Activated CD8-positive, alpha-beta memory T cell treated with anti-CD3 and anti-CD28 coated beads, Interleukin-2, amount 50 U/mL, for 1 hour (primary cell): ENCODE results near the gene MAPK9.
A peak's percentile ranks its signal among the peaks of the same experiment; 100 is the strongest.

Source experiments
- DNase-seq: peaks from one replicate; pipeline ENCODE4 v3.0.0-alpha.2; 2020; ENCODE audit errors: extremely low read depth

The MAPK9 gene

DNA sequence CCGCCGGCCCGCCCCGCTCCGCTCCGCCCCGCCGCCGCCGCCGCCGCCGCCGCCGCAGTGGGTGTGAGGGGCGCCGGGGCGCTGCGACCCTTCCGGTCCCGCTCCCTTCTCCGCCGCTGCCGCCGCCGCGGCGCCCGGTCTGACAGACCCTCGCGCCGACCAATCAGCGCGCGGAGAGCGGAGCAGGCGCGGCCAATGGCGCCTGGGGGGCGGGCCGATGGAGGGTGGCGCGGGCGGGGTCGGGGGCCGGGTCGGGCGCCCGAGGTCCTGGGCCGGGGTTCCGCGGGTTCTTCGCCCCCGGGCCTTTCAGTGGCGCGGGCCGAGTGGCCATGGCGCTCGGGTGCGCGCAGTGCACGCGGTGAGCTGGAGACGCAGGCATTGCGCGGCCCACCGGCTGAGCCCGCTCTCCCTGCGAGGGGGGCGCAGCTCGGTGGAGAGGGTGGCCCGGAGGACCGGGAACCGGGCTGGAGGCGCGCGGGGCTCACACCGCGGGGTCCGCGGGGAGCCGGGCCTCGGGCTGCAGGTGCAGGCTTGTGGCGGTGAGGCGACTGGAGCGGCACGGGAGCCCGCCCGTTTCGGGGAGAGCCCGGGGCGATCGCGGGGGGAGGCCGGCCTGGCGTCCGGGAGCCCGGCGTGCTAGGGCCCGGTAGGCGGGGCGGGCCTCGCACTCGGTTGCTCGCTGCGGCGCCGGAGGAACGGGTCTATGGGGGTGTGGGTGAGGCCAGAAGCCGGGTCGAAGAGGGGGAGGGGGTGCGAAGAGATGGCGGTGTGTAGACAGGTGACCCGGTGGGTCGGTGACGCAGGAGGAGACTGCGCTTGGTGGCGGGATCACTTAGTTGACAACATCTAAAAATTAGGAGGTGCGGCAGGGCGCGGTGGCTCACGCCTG, at the start of gene MAPK9:
Gene MAPK9 (minus strand): TSS at position 141 of the 889 bp plus-strand sequence. CDS start 11,522 bp downstream, outside the sequence.
- peak; percentile 69 for DNase-seq

DNA sequence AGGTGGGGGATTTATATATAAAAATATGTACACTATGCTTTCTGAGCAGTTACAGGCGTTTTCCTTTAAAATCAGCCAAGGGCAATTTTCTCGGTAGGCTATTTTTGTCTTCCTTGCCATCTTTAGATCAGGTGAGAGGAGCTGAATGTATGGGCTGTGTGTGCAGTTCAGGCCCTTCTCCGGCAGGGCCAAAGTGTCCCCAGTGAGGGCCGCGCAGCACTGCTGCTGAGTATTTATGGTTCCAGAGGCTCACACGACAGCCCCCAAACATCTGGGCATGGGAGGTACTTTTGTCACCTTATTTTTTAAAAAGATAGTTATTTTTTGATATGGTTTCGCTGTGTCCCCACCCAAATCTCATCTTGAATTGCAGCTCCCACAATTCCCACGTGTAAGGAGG, 49.7 kb upstream of the MAPK9 start:
- DNase-seq: no peak

DNA sequence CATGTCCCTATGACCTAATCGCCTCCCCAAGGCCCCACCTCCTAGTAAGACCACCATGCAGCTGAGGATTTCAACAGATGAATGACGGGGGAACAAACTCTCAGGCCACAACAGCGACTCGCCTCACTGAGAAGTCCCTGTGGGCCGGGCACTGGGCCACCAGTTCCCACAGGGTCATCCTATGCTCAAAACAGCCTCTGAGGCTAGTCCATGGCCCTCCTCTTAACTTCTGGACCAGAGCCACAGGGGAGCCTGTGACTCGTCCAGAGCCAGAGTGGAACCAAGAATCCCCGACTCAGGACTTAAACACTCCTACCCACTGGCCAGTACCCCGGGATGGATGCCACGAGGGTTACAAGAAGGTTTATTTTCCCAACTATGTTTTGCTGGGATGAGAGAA, 49.0 kb upstream of the MAPK9 start:
- no peak for DNase-seq

DNA sequence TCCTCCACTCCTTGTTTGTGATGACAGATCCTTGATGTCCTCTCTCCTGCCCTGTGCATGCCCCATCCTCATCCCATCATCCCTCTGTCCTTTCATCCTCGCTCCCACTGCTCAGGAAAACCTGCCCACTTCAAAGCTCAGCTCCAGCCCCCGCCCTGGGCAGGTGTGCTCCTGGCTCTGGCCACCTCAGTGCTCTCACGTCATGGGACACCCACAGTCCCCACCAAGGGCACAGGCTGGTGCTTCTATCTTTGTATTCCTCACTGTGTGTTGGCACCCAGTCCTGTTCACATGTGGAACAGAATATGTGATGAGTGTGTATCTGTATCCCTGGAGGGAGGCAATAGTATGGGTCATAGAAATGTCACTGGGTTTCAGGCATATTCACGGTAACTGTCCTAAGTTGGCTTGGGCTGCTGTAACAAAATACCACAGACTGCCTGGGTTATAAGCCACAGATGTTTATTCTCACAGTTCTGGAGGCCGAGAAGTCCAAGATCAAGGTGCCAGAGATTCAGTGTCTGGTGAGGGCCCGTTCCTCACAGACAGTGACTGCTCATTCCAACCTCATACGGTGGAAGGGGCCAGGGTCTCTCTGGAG, 47.8 kb upstream of the MAPK9 start:
- no peak for DNase-seq

DNA sequence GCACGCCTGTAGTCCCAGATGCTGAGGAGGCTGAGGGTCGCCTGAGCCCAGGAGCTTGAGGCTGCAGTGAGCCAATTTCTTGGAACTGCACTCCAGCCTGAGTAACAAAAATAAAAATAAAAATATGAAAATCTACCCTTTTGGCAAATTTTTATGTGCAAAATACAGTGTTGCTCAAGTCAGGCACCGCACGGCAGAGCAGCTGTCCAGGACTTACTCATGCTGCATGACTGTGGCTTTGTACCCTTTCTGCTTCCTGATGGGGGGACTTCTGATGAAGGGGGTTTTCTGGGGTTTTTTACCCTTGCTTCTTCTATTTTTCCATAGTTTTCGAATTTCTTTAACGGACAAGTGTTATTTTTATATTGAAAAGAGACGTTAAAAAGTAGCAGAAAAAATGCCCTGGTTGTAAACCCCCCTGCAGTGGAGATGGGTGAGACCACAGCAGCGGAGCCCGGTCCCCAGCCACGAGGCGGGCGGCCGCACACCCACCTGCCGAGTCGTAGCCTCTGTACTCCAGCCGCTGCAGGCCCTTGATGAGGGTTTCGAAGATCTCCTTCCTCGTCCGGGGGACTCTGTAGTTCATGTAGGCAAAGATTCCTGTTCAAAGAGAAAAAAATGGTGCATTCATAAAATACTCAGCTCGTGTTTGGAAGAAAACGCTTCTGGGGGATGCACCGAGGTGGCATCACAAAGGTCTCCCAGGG, 46.3 kb upstream of the MAPK9 start:
- DNase-seq: no peak

DNA sequence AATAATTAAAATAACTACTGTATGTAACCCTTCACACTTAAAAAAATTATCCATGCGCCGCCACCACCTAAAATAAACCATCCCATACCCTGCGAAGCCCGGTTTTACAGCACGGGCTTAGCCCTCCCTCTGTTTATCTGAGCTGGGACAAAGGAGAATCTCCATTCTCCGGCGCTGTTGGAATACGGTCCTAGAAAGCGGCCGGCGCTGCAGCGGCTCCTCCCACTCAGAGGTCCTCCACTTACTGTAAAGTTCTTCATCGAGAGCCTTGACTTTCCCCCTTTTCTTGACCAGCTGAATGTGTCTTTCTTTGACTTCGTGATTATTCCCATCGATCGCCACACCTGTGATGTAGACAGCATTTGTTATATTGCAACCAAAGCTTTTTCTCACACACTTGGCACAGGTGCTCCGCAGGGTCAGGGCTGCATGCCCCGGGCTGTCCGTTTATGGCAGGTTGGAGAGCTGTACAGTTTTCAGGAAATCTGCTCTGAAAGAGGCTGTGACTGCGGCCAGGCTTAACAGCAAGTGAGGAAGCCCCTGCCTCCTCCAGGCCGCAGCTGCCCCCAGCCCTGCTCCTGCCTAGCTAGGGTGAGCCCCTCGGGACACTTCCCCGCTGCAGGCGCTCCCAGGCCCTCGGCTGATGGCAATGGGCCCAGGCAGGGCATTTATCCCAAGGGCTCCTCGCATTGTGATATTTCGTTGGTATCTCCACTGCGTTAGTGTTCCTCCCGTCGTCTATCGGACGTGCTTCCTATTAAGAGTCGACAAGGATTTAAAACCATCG, 44.5 kb upstream of the MAPK9 start:
- DNase-seq: no peak

DNA sequence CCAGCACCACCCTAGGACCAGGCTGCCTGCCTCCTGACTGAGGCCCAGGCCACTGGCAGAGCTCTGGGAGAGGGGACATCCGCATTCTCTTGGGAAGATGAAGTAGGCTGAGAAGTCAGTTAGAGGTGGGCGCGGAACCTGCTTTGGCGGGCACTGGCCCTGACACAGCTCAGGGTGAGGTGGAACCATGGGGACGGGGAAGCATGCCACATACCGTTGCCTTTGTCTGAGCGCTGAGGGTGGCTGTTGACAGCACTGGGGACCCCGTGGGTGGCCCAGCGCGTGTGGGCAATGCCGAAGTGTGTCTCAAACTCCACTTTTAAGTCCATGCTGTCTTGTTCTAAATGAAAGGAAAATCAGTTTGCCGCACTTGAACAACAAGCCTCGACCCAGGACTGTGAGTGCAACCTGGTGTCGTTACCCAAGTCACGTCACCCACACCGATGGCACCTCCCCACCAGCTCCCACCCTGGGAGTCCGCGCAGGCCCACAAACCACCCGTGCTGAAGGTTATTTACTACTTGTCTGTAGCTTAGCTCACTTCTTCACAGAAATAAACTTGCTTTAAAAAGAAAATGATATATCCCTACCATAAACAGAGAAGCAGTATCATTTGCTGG, 43.8 kb upstream of the MAPK9 start:
- no peak for DNase-seq

DNA sequence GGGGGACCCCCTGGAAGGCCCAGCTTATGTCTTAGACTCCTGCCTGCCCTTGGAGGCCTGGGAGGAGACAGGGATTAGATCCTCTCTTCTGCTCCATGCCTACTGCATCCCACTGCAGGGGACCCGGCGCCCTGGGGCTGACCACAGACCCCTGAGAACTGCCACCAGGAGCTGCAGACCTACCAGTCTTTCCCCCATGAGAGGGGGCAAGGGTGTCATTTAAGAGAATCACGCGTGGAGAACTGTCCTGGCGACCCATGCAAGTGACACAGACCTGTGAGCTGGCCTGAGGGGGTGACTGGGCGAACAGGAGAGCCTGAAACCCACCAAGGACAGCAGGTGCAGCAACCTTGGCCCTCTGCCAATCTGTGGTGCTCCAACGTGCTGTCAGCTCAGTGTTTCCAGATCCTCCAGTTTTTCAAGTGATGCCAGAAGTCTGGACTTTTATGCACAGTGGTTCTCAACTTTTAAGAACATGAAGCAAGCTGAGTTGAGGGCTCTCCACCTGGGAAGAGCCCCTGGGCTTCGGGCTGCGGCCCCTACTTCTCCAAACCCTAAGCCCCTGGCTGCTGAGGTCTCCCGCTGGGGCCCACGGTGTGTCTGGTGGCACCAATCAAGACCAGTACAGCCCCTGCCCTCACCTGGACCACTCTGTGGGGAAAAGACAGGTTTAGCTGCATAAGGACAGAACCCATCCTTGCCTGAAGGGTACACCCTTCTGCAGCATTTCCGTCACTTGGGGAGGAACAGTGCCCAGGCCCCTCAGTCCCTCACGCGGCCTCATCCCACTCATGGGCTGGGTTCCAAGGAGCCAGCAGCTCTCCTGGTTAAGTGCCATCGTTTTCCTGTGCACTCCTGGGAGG, 43.1 kb upstream of the MAPK9 start:
- no peak for DNase-seq

DNA sequence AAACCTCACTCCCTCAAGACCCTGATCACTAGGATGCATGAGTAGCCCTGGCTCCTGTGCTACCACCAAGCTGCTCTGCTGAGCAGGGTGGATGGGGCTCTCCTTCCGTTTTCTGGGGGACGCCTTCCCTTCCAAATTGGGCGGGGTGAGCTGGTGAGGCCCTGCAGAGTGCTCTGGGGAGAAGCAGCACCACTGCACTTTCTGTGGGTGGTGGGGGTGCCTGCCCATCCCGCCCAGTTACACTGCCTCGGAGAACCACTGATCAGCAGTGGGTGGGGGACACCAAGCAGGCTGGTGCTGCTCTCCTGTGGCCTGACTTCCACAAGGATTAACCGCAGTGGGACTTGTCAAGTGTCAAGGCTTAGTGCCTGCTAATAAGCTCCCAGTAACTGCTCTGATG, 42.3 kb upstream of the MAPK9 start:
- DNase-seq: no peak

DNA sequence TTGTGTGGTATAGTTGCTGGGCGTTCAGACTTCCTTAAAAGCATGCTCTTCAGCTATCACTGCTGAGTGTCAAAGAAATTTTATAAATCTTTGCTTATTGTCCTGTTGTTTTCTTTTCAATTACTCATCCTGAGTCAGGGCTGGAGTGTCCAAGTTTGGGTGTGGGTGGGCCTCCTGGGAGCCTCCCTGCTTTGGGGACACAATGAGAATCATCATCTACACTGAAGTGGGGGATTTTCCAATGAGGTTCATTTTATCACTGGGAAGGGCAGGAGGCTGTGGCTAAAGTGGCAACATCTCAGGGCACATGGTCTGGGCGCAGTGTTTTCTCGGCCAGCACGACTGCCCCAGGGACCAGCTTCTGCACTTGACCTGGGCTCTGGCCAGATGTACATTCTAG, 41.8 kb upstream of the MAPK9 start:
- no peak for DNase-seq

DNA sequence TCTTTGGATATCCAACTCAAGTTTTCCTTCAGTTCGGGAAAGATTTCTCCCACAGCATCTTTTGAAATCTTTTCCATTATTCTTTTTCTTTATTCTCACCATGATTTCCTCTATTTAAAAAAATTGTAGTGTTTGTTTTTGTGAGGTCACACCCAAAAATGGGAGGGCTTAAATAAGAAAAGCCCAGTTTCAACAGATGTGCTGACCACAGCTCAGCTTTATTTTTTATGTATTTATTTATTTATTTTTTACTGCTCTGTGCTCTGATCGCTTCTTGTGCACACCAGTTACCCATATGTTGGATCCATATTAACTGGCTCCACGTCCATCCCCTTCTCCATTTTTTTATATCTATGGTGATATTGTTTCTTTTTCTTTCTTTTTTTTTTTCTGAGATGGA, 41.0 kb upstream of the MAPK9 start:
- no peak for DNase-seq

DNA sequence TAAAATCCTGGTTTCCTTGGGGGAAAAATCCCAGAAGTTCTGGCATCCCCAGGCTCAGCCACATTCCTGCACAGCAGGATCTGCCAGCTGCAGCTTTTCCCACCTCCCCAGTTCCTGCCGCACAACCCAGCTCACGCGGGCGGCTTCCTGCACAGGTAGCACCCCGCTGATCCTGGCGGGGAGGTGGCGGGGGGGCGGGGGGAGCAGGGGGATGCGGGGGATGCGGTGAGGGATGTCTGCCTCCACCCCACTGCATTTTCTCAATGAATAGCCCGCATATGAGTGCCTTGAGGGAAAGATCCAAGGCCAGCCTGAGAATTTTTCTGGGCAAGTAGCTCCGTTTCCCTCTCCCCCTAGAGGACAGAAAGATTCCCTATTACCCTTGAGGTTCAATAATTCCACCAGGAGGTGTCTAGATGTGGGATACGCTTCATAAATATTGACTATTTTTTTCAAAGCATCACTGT, 40.2 kb upstream of the MAPK9 start:
- no peak for DNase-seq

DNA sequence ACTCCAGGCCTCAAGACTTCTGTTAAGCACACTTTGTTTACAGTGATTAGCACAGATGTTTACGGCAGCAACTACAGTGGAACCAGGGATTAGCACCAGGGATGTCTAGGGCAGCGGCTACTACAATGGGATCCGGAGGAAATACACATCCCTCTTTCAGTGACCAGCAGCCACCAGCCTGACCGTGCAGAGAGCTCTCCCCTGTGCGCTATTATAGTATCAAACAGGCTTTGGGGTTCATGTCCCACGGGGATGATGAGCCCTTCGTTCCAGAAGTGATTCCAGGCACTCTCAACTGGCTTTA, 39.7 kb upstream of the MAPK9 start:
- DNase-seq: no peak

DNA sequence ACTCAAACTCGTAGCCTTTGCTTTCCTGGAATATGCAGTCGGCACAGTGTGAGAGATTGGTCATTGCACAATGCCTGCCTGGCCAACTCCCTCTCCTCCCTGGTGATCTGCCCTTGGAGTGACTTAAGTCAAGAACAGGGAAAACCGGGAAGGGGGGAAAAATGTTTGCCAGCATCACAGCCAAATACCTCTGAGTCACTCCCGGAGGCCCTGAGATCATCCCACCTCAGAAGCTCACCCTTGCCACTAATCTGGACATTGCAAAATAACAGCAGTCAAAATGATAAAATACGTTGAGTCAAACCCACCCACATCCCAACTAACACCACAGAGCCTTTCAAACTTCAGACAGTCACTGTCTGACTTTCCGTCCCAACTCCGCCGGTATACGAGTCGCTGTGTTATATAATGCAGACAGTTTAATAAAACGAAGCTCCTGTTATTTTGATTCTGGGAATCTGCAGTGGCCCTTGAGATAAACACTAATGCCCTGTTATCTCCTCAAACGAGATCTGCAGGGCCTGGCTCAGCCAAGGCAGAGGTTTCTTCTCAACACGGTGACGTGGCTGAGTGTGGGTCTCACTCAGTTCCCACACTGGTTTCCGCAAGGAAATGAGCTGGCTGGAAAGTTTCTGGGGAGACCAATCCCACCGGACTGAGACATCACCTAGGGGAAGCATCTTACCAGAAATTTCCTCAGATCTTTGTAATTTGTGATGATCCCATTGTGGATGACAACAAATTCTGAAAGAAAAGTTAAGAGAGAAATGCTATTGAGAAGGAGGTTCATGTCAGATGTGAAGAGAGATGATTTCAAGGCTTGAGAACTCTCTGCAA, 39.1 kb upstream of the MAPK9 start:
- no peak for DNase-seq

DNA sequence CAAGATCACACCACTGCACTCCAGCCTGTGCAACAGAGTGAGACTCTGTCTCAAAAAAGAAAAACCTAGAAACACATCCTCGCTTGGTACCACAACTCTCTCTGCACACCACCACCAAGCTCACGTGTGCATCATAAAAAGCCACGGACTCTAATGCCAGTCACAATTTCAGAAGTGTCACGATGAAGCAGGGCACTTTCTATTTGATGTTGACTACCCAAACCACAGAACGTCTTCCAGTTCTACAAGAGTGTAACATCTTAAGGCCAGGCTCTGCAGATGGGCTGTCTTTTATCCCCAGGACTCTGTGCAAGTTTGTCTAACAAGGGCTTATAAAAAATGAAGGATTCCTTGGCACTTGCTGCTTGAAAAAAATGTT, 38.4 kb upstream of the MAPK9 start:
- no peak for DNase-seq

DNA sequence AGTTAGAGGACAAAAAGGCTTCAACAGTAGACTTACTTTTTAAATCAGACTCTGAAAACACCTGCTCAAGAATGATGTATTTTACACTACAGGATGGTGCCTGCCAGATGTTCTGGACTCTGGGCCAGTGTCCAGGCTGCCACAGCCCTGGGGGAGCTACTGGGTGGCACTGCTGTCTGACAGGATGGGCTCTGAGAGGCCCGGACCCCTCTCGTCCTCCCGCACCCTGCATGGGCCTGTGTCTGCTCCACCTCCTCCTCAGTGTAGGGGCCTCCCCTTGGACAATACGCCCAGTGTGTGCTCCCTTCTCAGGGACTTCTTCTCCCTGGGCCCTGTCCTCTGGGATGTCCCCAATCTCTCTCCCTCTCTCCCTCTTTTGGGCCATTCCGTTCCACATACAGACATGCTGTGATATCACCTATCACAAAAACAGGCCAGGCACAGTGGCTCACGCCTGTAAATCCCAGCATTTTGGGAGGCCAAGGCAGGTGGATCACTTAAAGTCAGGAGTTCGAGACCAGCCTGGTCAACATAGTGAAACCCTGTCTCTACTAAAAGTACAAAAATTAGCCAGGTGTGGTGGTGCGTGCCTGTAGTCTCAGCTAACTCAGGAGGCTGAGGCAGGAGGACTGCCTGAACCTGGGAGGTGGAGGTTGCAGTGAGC, 37.9 kb upstream of the MAPK9 start:
- DNase-seq: no peak

DNA sequence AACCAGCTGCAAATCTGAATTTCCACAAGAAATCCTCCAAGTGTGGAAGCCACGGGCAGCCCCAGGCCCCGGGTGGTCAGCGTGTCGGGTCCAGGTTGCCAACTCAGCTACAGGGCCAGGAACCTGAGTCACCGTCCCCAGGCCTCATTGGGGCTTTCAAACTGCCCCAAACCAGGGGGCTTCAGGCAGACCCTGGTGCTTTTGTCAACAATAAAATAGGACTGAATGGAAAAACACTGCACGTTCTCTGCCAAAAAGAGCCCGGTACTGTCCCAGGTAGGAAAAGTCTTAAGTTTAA, 37.2 kb upstream of the MAPK9 start:
- no peak for DNase-seq

DNA sequence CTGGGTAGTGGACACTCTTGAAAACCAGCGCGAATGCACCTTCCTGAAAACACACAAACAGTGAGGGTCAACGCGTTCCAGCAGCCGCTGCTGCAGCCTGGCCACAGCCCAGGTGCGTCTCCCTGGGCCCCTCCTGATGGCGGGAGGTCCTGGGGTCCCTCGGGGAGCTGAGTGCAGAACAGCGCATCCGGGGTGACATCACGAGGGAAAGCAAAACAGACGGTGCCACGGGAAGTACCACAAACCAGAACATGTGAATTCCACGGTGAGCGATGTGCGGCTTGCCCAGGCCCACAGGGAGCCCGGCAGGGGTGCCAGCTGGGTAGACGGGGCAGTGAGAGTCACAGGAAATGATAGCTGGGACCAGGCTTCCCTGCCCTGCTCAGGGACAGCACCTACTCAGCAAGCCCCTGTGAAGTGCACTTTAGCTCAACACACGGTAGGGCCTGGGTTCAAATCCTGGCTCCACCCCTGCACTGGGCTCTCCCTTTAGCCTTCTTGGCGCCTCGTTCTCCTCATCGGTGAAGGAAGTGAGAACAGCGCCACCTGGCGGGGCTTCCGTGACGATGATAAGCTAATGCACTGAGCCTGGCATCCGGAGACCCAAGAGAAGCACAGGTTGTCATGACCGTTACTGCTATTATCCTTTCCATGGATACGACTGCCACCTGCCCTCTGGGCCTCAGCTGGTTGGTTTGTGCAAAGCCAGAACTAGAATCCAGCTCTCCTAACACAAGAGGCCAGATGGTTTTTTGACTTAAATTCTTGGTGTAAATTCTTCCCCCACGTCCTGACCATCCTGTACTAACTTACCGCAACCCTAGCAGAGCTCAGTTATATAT, 36.6 kb upstream of the MAPK9 start:
- peak; percentile 58 for DNase-seq
